ENCODE data around the gene ALCAM. TPM values are rescaled to one million over a fixed set of nuclear protein-coding genes. Genes with fewer than 3 reads are reported as not detected.

The ALCAM gene
- total RNA-seq: 10 to 100 TPM; 23.9 to 45.2 (median 40.5) TPM

DNA sequence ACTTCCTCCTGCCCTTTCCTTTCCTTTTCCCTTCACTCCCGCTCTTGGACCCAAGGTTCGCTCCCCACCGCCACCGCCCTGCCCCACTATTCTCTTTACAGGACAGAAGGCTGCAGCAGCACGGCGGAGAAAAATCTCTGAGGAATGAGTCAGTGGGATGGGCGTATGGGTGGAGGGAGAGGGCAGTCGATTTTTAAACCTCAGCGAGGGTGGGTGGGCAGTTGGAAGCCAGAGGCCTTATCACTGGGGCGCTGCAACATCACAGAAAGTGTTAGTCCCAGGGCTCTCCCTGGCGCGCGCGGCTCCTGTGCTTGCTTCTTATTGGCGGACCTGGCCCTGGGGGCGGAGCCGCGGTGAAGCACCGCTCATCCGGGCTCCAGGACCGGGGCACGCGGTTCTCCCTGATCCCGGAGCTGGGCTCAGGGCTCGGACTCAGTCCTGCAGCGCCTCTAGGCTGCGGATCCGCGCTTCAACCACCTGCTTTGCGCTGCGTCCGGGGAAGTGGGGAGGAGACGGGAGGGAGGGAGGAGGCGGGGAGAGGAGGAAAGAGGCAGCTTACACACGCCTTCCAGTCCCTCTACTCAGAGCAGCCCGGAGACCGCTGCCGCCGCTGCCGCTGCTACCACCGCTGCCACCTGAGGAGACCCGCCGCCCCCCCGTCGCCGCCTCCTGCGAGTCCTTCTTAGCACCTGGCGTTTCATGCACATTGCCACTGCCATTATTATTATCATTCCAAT is at the start of gene ALCAM:
TSS of gene ALCAM (plus strand) at position 584 of the 737 bp plus-strand sequence.
- peak within 1 kb of the TSS; percentile 69 to 83 (median 72) for H3K4me3 ChIP-seq
- no peaks in the 10 kb centered on the region for H3K9me3 ChIP-seq
- peaks cover 0 to 21% (median 6%) of the 10 kb centered on the region in 4 donors for H3K4me1 ChIP-seq
- no peaks in the 10 kb centered on the region for H3K27me3 ChIP-seq
- H3K27ac ChIP-seq: peak within 1 kb of the TSS; percentile 75 to 92 (median 87)
- peak; percentile 85 to 86 for DNase-seq (ENCODE audit: low spot score in 2 of 2)
- no peaks in the 10 kb centered on the region for H3K36me3 ChIP-seq
- peak; percentile 67 to 84 for TF ChIP-seq POLR2A (IDR thresholded peaks at IDR 0.05)
- TF ChIP-seq EP300 (IDR thresholded peaks at IDR 0.05): peak in 1 of 2 donors; percentile 81
- TF ChIP-seq, protein P1, sequence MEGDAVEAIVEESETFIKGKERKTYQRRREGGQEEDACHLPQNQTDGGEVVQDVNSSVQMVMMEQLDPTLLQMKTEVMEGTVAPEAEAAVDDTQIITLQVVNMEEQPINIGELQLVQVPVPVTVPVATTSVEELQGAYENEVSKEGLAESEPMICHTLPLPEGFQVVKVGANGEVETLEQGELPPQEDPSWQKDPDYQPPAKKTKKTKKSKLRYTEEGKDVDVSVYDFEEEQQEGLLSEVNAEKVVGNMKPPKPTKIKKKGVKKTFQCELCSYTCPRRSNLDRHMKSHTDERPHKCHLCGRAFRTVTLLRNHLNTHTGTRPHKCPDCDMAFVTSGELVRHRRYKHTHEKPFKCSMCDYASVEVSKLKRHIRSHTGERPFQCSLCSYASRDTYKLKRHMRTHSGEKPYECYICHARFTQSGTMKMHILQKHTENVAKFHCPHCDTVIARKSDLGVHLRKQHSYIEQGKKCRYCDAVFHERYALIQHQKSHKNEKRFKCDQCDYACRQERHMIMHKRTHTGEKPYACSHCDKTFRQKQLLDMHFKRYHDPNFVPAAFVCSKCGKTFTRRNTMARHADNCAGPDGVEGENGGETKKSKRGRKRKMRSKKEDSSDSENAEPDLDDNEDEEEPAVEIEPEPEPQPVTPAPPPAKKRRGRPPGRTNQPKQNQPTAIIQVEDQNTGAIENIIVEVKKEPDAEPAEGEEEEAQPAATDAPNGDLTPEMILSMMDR (IDR thresholded peaks at IDR 0.05): peak; percentile 12 to 87 (median 72)
- WGBS, 2 donors: 1% methylated on average over 23 to 48 of the region's 48 CpGs

DNA sequence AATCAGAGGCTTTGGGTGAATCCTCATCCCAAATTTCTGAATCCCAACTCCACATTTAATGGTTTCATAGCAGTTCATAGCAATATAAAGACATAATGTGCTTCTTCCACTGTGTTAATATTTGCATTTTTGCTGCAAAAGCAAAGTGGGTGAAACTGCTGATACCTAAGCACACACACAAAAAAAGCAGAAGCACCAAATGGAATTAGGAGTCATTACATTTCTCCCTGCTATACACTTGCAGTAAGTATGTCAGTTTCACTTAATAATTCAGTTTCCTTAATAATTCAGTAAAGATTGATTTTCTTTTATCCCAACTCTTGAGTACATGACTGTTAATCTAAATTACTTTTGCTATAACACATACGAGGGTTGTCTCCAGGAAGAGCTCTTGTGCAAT is 48.9 kb upstream of the ALCAM start:
- Histone ChIP-seq H3K27ac (no peak overlapping the region), H3K4me3 (no peak overlapping the region), H3K27me3 (no peaks in the 10 kb centered on the region), H3K4me1 (no peaks in the 10 kb centered on the region), H3K36me3 (no peaks in the 10 kb centered on the region), H3K9me3 (no peaks in the 10 kb centered on the region)
- no peak for DNase-seq (ENCODE audit: low spot score in 2 of 2)
- WGBS, 2 donors: 58 to 63% methylated on average over 1 of the region's 1 CpG
- no peak for TF ChIP-seq EP300 (IDR thresholded peaks at IDR 0.05)
- TF ChIP-seq, protein P1 (IDR thresholded peaks at IDR 0.05): no peak
- TF ChIP-seq POLR2A (IDR thresholded peaks at IDR 0.05): no peak

DNA sequence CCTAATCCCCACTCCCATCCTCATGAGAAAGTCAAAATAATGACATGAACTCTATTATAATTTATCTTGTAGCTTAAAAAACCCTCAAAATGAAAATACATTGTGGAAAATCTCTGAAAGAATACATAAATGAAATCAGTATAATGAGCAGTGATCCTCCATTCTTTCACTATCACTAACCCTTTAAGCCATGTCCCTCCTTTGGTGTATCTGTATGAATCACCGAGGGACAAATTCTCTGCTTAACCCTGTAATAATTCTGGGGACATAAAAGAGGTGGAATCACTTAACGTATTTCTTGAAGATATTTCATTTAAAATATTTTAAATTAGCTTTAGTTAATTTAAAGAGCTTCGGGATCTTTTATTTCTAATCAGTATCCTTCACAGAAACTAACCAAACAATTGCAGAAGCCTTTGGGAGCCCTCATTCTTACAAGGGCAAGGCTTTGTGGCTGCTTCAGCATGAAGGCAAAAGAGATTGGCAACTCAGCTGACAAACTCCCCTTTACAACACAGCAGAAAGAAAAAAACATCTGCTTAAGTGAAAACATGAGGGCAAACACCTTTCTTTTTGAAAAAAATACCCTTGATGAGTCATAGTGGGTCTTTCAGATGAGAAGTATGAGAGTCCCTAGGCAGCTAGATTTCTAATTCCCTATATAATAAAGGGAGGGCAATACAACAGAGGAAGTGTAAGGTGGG is 44.0 kb upstream of the ALCAM start:
- no peak for TF ChIP-seq POLR2A (IDR thresholded peaks at IDR 0.05)
- TF ChIP-seq EP300 (IDR thresholded peaks at IDR 0.05): no peak
- TF ChIP-seq, protein P1 (IDR thresholded peaks at IDR 0.05): no peak
- H3K27ac ChIP-seq: no peak overlapping the region
- no peaks in the 10 kb centered on the region for H3K27me3 ChIP-seq
- H3K36me3 ChIP-seq: no peaks in the 10 kb centered on the region
- H3K4me3 ChIP-seq: no peak overlapping the region
- no peak for DNase-seq (ENCODE audit: low spot score in 2 of 2)
- H3K4me1 ChIP-seq: no peaks in the 10 kb centered on the region
- 87 to 92% methylated on average over 3 of the region's 3 CpGs for WGBS, 2 donors
- peaks cover 0 to 13% (median 0%) of the 10 kb centered on the region in 4 donors for H3K9me3 ChIP-seq

DNA sequence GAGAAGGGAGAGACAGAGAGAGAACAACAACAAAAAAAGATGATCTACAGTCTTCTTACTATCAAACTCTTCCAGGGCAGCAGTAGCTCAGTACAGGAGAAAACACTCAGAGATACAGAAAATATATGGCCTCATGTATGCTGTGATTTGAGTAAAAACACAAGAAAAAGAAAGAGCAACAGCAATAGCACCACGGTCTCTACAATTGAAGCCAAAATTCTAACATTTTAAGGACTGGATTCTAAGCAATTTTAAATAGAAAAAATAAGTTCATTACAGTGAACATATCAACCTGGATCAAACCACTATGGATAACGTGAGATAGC is 43.5 kb upstream of the ALCAM start:
- H3K4me3 ChIP-seq: no peak overlapping the region
- WGBS, 2 donors: 65 to 86% methylated on average over 2 of the region's 2 CpGs
- no peaks in the 10 kb centered on the region for H3K27me3 ChIP-seq
- peaks cover 0 to 13% (median 0%) of the 10 kb centered on the region in 4 donors for H3K9me3 ChIP-seq
- TF ChIP-seq, protein P1 (IDR thresholded peaks at IDR 0.05): no peak
- no peak for TF ChIP-seq EP300 (IDR thresholded peaks at IDR 0.05)
- TF ChIP-seq POLR2A (IDR thresholded peaks at IDR 0.05): no peak
- no peak for DNase-seq (ENCODE audit: low spot score in 2 of 2)
- H3K4me1 ChIP-seq: no peaks in the 10 kb centered on the region
- no peaks in the 10 kb centered on the region for H3K36me3 ChIP-seq
- H3K27ac ChIP-seq: no peak overlapping the region

DNA sequence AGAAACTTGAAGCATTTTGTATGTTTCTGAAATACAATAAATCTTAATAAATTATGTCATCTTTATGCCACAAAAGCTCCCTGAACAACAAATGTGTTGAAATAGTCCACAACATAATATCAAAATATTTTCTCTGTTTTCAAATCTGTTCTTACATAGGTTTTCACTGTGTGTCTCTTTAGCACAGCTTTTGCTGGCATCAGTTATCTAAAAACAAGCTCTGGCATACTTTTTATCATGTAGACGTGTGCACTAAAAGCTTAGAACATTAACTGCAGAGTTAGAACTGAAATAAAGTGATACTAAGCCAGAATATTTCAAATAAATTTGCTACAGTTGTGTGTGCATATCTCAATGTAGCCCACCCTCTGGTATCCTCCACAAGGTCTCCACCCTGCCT is 41.8 kb upstream of the ALCAM start:
- H3K4me1 ChIP-seq: no peaks in the 10 kb centered on the region
- H3K9me3 ChIP-seq: peaks cover 0 to 18% (median 0%) of the 10 kb centered on the region in 4 donors
- no peak overlapping the region for H3K4me3 ChIP-seq
- DNase-seq (ENCODE audit: low spot score in 2 of 2): no peak
- WGBS, 2 donors: 57 to 68% methylated on average over 1 of the region's 1 CpG
- TF ChIP-seq POLR2A (IDR thresholded peaks at IDR 0.05): no peak
- no peak for TF ChIP-seq EP300 (IDR thresholded peaks at IDR 0.05)
- TF ChIP-seq, protein P1 (IDR thresholded peaks at IDR 0.05): no peak
- no peak overlapping the region for H3K27ac ChIP-seq
- H3K27me3 ChIP-seq: no peaks in the 10 kb centered on the region
- H3K36me3 ChIP-seq: no peaks in the 10 kb centered on the region
